ENCODE results near the gene AKAP9. TPM values are rescaled to one million over a fixed set of nuclear protein-coding genes. Genes with fewer than 3 reads are reported as not detected.
"Not testable (repeated sequence)": the region's sequence is repeated elsewhere in the genome, so short reads cannot be mapped to it uniquely, and the experiment has no call there.

The AKAP9 gene
- total RNA-seq, 1 donor, result 22.1 TPM

GRCh38 chr7:91944970-91945369 is 4.3 kb downstream of the AKAP9 start:
- not testable (repeated sequence) for DNase-seq (ENCODE audit: low read depth in 2 of 3, low spot score in 2 of 3)

GRCh38 chr7:91945476-91945875 is 4.8 kb downstream of the AKAP9 start:
- peak in 1 of 3 donors; percentile 18 for DNase-seq (ENCODE audit: low read depth in 2 of 3, low spot score in 2 of 3)

- peak in 1 of 3 donors; percentile 33 for DNase-seq (ENCODE audit: low read depth in 2 of 3, low spot score in 2 of 3)
These were observed 5.9 kb downstream of the AKAP9 start for GRCh38 chr7:91946549-91946948.

GRCh38 chr7:91947948-91948347 is 7.3 kb downstream of the AKAP9 start:
- DNase-seq (ENCODE audit: low read depth in 2 of 3, low spot score in 2 of 3), result no peak

GRCh38 chr7:91949221-91950009 is 8.8 kb downstream of the AKAP9 start:
- no peak for DNase-seq (ENCODE audit: low read depth in 2 of 3, low spot score in 2 of 3)

- DNase-seq (ENCODE audit: low read depth in 2 of 3, low spot score in 2 of 3), result peak in 1 of 3 donors; percentile 17
These were observed 13.0 kb downstream of the AKAP9 start for GRCh38 chr7:91953618-91954017.

GRCh38 chr7:91956464-91956863 is 15.8 kb downstream of the AKAP9 start:
- not testable (repeated sequence) for DNase-seq (ENCODE audit: low read depth in 2 of 3, low spot score in 2 of 3)

- no peak for DNase-seq (ENCODE audit: low read depth in 2 of 3, low spot score in 2 of 3)
These were observed 16.6 kb downstream of the AKAP9 start for GRCh38 chr7:91957232-91957631.

GRCh38 chr7:91957823-91958222 is 17.2 kb downstream of the AKAP9 start:
- no peak for DNase-seq (ENCODE audit: low read depth in 2 of 3, low spot score in 2 of 3)

- no peak for DNase-seq (ENCODE audit: low read depth in 2 of 3, low spot score in 2 of 3)
These were observed 18.4 kb downstream of the AKAP9 start for GRCh38 chr7:91959023-91959422.

GRCh38 chr7:91961816-91962215 is 21.2 kb downstream of the AKAP9 start:
- DNase-seq (ENCODE audit: low read depth in 2 of 3, low spot score in 2 of 3), result no peak

- no peak for DNase-seq (ENCODE audit: low read depth in 2 of 3, low spot score in 2 of 3)
These were observed 21.8 kb downstream of the AKAP9 start for GRCh38 chr7:91962419-91962818.

- not testable (repeated sequence) for DNase-seq (ENCODE audit: low read depth in 2 of 3, low spot score in 2 of 3)
These were observed 26.9 kb downstream of the AKAP9 start for GRCh38 chr7:91967513-91967912.

- no peak for DNase-seq (ENCODE audit: low read depth in 2 of 3, low spot score in 2 of 3)
These were observed 33.0 kb downstream of the AKAP9 start for GRCh38 chr7:91973639-91974038.

GRCh38 chr7:91974066-91974465 is 33.4 kb downstream of the AKAP9 start:
- no peak for DNase-seq (ENCODE audit: low read depth in 2 of 3, low spot score in 2 of 3)

GRCh38 chr7:91976743-91977142 is 36.1 kb downstream of the AKAP9 start:
- no peak for DNase-seq (ENCODE audit: low read depth in 2 of 3, low spot score in 2 of 3)

- DNase-seq (ENCODE audit: low read depth in 2 of 3, low spot score in 2 of 3), result no peak
These were observed 38.9 kb downstream of the AKAP9 start for GRCh38 chr7:91979590-91979989.

GRCh38 chr7:91982352-91982751 is 41.7 kb downstream of the AKAP9 start:
- not testable (repeated sequence) for DNase-seq (ENCODE audit: low read depth in 2 of 3, low spot score in 2 of 3)

GRCh38 chr7:91988213-91988612 is 47.6 kb downstream of the AKAP9 start:
- no peak for DNase-seq (ENCODE audit: low read depth in 2 of 3, low spot score in 2 of 3)

GRCh38 chr7:91993976-91994375 is 53.3 kb downstream of the AKAP9 start:
- DNase-seq (ENCODE audit: low read depth in 2 of 3, low spot score in 2 of 3), result no peak

GRCh38 chr7:91995391-91996105 is 54.9 kb downstream of the AKAP9 start:
- no peak for DNase-seq (ENCODE audit: low read depth in 2 of 3, low spot score in 2 of 3)
